HG02588 (cell line): ENCODE results near the gene SYNGR4.
"Not testable (repeated sequence)": the region's sequence is repeated elsewhere in the genome, so short reads cannot be mapped to it uniquely, and the experiment has no call there.

Source experiments
- ATAC-seq: cut with Tn5 transposase; IDR thresholded peaks from one replicate; pipeline ENCODE4 v1.9.1; 2021; ENCODE audit warnings: mild to moderate bottlenecking, moderate library complexity; ENCODE audit not compliant: unreplicated experiment

The SYNGR4 gene

DNA sequence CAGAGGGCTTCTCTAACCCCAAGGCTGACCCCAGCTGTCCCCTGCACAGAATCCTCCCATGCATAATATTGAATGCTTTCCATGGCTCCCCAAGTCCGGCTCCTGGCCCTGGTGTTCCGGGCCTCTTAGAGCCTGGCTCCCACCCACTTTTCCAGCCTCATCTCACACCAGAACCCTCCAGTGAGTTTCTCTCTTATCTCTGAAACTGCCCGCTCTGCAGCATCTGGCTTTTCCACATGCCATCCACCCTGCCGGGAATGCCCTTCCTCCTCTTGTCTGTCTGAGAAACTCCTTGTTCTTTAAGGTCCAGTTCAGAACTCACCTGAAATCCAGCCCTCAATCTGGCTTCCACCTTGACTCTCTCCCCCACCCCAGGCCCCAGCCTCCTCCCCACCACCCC lies 6.8 kb downstream of the SYNGR4 start:
- ATAC-seq, result no peak

DNA sequence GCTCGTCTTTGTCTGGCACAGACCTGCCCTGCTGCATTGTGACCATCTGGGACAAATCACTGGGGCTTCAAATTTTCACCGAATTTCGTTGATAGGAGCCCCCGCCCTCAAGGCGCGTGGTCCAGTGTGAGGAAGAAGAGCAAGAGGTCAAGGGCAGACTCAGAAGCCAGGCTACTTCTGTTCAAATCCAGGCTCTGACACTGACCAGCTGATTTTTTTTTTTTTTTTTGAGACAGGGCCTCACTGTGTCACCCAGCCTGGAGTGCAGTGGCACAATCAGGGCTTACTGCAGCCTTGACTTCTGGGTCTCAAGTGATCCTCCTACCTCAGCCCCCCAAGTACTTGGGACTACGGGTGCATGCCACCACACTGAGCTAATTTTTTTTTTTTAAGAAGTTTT lies 7.2 kb downstream of the SYNGR4 start:
- ATAC-seq, result no peak

DNA sequence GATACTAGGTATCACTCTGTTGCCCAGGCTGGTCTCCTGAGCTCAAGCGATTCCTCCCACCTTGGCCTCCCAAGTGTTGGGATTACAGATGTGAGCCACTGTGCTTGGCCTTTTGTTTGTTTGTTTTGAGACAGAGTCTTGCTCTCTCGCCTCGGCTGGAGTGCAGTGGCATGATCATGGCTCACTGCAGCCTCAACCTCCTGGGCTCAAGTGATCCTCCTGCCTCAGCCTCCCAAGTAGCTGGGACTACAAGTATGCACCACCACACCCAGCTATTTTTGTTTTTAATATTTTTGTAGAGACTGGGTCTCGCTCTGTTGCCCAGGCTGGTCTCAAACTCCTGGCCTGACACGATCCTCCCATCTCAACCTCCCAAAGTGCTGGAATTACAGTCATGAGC lies 7.6 kb downstream of the SYNGR4 start:
- not testable (repeated sequence) for ATAC-seq

DNA sequence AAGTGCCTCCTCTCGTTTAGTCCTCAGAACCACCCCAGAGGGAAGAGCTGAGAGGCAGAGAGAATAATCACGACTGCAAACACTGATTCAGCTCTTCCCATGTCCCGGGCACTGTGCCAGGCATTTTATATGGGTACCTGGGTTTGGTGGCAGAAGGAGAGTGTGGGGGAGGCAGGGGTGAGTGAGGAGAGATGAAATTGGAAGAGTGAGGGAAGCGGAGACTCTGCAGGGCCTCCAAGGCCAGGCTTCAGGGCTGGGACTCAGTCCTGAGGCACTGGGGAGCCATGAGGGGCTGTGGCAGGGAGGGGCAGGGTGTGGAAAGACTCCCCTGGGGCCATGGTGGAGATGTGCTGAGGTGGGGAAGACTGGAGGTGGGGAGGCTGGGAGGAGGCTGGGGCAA lies 8.7 kb downstream of the SYNGR4 start:
- no peak for ATAC-seq

DNA sequence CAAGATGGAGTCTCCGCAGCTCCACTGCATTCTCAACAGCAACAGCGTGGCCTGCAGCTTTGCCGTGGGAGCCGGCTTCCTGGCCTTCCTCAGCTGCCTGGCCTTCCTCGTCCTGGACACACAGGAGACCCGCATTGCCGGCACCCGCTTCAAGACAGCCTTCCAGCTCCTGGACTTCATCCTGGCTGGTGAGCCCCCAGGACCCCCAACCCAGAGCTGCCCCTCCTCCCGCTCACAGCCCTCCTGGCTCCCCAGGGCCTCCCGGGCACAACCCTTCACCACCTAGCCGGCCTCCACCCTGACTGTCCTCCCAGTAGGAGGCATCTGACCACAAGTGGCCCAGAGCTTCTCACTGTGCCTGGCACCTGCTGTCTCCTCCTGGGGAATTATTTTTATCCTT lies 9.4 kb downstream of the SYNGR4 start:
- ATAC-seq, result no peak

DNA sequence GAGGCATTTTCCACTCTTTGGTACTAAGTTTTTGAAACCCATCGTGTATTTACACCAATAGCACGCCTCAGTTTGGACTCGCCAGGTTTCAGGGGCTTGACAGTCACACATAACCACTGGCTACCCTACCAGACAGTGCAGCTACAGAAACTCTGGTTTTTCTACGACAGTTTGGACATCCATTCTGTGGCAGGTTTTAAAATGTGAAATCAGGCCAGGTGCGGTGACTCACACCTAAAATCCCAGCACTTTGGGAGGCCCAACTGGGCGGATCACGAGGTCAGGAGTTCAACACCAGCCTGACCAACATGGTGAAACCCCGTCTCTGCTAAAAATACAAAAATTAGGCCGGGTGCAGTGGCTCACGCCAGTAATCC lies 14.0 kb downstream of the SYNGR4 start:
- ATAC-seq, result no peak

DNA sequence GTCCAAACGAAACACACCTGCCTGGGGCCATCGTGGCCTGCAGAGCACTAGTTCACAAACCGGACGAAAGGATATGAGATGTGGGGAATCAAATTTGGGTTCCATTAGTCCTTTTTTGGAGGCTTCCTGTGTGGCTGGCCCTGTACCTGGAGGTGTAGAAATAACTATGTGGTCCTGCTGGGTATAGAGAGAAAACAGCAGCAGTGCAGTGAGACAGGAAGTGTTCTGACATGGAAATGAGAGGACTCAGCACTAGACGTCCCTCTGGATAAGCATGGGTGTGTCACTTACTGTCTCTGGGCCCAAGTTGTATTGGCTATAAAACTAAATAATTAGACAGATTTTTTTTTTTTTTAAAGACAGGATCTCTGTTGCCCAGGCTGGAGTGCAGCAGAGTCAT lies 14.9 kb downstream of the SYNGR4 start:
- ATAC-seq, result no peak

DNA sequence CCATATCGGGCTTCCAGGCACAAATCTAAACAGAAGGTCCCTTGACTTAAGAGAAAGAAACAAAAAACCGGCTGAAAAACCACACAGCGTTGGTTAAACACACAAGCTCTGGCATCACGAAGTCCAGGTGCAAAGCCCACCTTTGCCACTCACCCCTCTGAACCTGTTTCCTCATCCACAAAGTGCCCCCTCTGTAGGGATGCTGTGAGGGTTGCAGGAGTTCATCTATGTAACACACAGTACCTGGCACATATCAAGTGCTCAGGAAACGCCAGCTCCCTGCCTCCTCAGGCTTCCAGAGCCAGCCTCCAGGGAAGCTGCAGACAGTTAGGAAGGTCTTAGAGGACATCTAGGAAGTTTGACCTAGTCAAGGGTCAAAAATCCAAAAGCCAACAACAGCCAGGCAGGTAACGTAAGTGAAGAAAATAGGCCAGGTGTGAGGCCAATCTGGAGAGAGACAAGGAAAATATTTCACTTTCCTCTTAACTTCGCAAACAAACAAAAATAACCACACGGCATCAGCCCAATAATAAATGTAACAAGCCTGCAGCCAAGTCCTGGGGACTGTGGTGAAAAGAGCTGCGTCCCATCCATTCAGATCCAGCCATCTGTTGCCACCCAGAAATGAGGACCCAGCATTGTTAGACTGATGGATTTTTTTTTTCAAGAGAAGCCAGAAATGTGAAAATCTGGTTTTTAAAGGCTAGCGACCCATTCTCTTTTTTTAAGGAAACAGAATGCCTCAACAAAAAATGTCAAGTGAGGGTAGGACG lies 17.2 kb downstream of the SYNGR4 start:
- ATAC-seq, result no peak

DNA sequence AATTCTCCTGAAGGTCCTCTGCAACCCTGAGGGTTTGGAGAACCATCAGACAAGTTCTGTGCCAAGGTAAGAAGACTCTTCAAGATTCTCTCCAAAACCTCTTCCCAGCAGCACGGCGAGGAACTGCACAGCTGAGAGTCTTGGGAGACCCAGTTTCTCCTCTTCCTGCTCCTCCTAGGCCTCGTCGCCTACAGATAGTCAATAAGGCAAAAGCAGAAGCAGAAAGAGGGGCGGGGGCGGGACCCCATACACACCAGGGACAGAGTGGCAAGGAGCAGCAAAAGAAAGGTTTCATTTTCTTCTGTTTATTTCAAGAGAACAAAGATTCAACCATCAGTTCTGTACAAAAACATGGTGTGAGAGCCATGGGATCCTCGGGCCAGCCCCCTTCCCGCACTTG lies 18.1 kb downstream of the SYNGR4 start:
- ATAC-seq, result no peak

DNA sequence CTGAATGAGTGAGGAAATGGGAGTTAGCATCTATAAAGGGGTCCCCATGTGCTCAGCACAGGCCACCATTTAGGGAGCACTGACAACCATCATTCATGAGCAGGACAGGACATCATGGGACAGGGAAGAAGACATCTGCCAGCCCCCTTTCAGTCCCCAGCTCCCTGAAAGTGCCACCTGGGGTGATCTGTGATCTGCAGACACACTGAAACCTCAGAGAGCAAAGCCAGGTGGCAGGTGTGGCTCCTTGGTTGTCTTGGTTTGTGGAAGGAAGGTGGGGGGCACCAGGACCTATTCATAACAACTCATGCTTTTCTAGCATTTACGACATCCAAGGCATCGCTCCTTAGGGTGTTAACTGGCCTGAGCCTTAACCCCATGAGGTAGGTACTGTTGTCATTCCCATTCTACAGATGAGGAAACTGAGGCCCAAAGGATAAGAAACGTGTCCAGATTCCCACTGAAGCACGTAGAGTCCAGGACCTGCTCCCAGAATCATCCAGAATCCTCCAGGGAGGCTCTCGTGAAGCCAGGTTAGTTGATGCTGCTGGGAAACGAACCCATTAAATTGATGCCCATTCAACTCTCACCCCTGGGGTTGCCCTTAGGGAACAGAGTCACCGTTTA lies 21.4 kb downstream of the SYNGR4 start:
- ATAC-seq, result no peak

DNA sequence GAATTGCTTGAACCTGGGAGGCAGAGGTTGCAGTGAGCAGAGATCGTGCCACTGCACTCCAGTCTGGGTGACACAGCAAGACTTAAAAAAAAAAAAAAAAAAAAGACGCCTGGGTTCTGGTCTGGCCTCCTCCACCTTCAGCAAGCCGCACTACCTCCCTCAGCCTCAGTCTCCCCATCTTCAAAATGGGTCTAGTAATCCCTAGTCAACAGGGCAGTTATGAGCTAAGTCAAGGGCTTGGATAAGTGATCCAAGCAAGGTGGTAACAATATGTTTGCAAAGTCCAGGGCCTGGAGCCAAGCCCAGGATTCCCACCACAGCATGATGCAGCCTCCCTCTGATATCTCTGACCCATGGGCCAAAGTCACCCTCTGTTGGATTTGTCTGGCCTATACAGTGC lies 22.8 kb downstream of the SYNGR4 start:
- ATAC-seq, result no peak

DNA sequence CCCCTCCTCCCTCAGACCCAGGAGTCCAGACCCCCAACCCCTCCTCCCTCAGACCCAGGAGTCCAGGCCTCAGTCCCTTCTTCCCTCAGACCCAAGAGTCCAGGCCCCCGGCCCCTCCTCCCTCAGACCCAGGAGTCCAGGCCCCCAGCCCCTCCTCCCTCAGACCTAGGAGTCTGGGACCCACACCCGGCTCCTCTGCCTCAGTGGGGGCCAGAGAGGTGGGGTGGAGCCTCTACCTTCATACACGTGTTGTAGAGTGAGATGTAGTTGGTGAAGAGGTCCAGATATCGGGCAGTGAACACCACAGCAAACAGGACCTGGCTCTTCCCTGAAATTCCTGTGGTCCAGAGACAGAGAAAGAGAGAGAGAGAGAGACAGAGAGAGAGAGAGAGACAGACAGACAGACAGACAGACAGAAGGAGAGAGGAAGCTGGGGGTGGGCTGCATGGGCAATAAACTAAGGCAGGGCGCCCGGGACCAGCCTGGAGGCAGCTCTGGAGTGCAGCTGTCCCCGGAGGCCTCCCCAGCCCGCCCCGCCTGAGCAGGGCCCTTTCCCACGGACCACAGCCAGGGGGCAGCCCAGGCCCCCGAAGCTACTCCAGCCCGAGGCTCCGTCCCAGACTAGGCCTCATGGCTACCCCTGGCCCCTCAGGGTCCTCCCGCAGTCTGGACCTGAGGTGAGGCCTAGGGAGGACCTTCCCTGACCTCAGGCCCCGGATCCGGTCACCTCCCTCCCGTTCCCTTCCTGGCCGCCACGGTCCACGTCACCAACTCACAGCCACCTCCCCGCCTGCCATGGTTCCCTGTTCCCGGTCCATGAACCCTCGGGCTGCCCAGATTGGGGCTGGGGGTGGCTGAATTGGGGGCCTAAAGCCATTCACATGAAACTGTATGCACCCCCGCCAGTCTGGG lies 26.3 kb downstream of the SYNGR4 start:
- peak; percentile 45 for ATAC-seq

DNA sequence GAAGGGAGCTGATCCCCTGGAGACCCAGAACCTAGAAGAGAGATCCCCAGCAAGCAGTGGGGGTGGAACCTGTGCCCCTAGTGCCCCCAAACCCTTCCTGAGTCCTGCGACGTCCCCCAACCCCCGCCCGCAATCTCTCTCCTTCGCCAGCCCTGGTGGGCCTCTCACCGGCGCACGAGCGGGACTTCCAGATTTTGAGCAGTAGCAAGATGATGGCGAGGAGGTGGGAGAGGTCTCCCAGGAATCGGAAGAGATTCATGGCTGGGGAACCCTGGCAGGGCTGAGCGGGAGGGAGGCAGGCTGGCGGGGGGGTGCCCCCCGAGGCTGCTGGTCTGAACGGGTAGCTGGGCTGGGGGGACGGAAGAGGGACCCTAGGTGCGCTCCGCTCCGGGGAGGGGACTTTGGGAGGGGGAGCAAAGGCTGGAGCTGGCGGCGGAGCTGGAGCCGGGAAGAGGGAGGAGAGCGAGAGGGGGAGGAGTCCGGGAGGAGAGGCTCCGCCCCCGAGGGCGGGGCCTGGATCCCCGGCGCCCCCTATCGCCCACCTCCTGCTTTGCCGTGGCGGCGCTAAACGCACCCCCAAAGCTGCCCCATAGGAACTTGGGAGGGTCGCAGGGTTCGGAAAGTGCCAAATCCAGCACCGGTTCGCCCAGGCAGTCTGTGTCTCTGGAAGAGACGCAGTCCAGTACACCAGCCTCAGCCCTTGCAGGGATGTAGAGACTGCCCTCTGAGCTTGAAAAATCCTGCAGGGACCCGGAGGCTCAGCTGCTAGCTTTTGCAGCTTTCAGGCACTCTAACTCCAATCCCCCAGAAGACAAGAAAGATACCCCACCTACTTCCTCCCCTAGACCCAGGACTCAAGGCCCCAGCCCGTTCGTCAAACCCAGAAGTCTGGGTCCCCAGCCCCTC lies 27.2 kb downstream of the SYNGR4 start, which contains the start of gene KDELR1:
KDELR1 (minus strand) TSS at position 452 of the 906 bp plus-strand sequence; CDS start at position 259, 193 bp downstream.
- ATAC-seq, result peak; percentile 64

DNA sequence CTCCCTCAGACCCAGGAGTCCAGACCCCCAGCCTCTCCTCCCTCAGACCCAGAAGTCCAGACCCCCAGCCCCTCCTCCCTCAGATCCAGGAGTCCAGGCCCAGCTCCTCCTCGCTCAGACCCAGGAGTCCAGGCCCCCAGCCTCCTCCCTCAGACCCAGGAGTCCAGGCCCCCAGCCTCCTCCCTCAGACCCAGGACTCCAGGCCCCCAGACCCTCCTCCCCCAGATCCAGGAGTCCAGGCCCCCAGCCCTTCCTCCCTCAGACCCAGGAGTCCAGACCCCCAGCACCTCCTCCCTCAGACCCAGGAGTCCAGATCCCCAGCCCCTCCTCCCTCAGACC lies 27.8 kb downstream of the SYNGR4 start:
- not testable (repeated sequence) for ATAC-seq

DNA sequence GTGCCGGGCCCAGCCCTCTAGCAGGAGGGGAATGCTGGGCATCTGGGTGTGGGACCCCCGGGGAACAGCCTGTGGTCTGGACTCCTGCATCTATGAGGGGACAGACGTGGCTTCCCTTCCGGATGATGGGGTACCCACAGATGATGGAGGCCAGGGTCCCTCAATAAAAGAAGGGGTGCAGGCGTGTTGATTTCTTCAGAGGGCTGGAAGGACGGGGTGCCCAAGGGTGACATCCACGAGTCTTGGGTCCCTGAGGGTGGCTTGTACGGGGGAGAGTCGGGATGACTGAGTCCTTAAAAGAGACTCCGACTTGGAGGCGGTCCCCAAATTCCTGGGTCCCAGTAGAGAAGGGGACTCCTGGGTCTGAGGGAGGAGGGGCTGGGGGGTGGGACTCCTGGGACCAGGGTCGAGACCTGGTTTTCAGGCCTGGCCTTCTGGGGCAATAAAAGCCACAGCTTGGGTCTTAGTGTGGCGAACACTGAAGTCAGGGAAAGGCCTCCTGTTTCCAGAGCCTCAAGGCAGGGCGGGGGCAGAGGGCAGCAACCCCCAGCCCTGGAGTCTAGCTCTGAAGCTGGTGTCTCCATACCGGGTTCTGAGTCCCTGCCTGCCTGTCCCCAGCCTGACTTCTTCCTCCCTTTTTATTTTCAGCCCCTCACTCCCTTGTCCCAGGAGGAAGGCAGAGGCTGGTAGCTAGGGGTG lies 28.8 kb downstream of the SYNGR4 start:
- ATAC-seq, result no peak

DNA sequence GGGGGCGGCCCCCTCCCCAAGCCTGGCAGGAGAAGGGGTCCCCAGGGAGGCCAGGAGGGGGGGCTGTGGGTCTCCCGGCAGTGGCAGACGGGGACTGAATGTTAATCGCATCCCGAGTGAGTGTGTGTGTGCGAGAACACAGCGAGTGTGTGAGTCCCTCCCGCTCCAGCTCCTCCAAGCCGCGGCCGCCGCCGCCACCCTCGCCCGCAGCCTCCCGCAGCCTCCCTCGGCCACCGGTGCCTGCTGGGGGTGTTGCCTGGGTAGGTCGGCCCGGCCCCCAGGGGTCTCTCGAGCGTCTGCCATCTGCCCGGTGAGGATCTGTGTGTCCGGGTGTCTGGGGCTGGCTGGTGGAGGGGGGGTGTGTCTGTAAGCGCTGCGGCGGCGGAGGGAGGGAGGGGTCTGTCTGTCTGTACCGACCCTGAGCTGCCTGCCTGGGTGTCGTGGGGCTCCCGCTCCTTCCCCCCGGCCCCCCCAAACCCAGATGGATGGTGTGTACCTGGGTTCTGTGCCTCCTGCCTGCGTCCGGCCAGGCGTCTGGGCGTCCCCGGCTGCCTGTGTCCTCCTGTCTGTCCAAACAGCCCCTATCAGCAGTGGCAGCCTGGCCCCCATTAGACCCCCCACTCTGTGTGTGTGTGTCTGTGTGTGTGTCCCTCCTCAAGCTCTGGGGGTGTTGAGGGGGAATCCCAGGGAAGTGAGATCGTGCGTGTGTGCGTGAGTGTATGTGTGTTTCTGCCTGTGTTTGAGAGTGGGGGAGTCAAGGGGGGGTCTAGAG lies 29.6 kb downstream of the SYNGR4 start, which contains the start of gene GRIN2D:
GRIN2D (plus strand) TSS at position 110 of the 772 bp plus-strand sequence. CDS start 4,725 bp downstream, outside the sequence.
- no peak for ATAC-seq

DNA sequence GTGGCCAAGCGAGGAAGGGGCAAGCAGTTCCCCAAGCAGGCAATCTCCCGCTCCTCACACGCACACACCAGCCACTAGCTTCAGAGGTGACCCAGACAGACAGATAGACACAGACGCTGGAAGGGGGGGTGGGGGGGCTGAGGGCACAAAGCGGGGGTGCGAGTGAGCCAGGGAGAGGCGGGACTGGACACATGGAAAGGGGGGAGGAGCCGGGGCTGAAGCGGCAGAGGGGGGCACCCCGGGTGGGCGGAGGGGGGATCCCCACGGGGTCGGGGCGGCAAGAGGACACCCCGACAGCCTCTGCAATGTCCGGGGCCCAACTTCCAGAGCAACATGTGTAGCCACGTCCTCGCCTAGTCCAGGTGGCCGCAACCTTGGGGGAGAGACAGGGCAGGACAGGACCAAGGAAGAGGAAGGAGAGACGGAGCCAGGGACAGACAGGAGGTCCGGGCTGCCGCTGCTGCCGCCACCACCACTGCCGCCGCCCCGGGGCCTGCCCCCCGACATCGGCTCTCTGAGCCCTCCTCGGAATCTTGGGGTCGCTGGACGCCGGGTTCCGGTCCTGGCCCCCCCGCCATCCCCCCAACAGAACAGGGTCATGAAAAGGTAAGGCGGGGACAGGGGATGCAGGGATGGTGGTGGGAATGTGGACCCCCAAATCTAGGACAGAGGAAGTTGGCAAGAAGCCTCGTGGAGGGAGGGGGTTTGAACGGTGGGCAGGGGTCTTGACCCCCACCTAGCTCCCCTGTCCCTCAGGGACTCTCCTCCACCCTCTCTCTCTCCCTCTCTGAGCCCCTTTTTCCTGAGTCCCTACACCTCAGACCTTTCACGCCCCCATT lies 30.4 kb downstream of the SYNGR4 start:
- ATAC-seq, result no peak

DNA sequence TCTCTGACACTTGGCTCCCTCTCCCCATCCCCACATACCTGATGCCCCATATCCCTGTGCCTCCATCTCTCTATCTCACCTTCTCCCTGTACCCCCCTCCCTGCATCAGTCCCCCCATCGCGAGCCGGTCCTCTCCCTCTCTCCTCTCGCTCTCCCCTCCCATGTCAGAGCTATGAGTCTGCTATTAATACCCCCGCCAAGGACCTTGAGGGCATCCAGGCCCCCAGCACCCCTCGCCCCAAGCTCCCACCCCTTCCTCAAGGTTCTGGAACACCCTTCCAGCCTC lies 30.9 kb downstream of the SYNGR4 start:
- no peak for ATAC-seq
